Ovary (tissue), 9 donors: ENCODE measurements around the gene PCDHGA8. TPM values are rescaled to one million over a fixed set of nuclear protein-coding genes. Genes with fewer than 3 reads are reported as not detected.

Experiments
- DNase-seq, 5 donors: peaks; one replicate each; pipeline ENCODE4 v3.0.0-alpha.2; 2019 to 2020
- H3K27ac ChIP-seq, 2 donors: fragments of 200-600 bp; one replicate each; pipeline versions ENCODE4 v1.5.1 to v1.8.0; 2019 to 2022
- H3K27me3 ChIP-seq: fragments of 200-600 bp; one replicate; pipeline ENCODE4 v1.8.0; 2022
- H3K36me3 ChIP-seq: fragments of 200-600 bp; sonication (generic); one replicate; pipeline ENCODE4 v1.5.1; 2019
- H3K4me1 ChIP-seq: one replicate; pipeline ENCODE4 v1.8.1; 2013; ENCODE audit warnings: mild to moderate bottlenecking, moderate library complexity; ENCODE audit not compliant: insufficient read depth
- H3K4me3 ChIP-seq: fragments of 200-600 bp; sonication (generic); one replicate; pipeline ENCODE4 v1.5.1; 2017
- H3K9me3 ChIP-seq, 2 donors: fragments of 200-600 bp in 1 of 2; sonication (generic) in 1 of 2; one replicate each; pipeline versions ENCODE4 v1.5.1 to v1.8.1; 2013 to 2019; ENCODE audit warnings: mild to moderate bottlenecking in 1 of 2, moderate library complexity in 1 of 2
- CTCF ChIP-seq, 3 donors: fragments of 450-650 bp in 2 of 3; fragments of 200-600 bp in 1 of 3; IDR thresholded peaks; one replicate each; pipeline versions ENCODE4 v1.5.1 to v1.8.0; 2016 to 2022; ENCODE audit warnings: antibody characterized with exemption in 3 of 3, mild to moderate bottlenecking in 1 of 3
- EP300 ChIP-seq: sonication (generic); formaldehyde crosslinking; IDR thresholded peaks from one replicate; pipeline ENCODE4 v1.6.1; 2017; ENCODE audit warnings: antibody characterized with exemption
- POLR2A ChIP-seq: fragments of 450-650 bp; IDR thresholded peaks from one replicate; pipeline ENCODE4 v1.6.1; 2017; ENCODE audit warnings: antibody characterized with exemption, mild to moderate bottlenecking, moderate library complexity
- WGBS, 3 donors: extraction: QIAGEN DNeasy Blood & Tissue Kit in 1 of 3; methylation state at CpG; one replicate each; pipeline versions ENCODE4 v1.1.5 to v1.1.7; 2013 to 2017; 5-methylcytosine and 5-hydroxymethylcytosine counted together
- intact Hi-C, 4 donors: fragments of 100-400 bp; cut with DNase I; formaldehyde crosslinking; loops; one replicate each; pipeline versions ENCODE4 v1.11.0 to v1.15.1; 2022 to 2023
- polyA plus RNA-seq, 2 donors: library from polyadenylated mRNA; stranded (reverse); fragments of 200-250 nt in 1 of 2; fragments of 350-450 nt in 1 of 2; fragmentation: Illumina TruSeq in 1 of 2; extraction: RNeasy Lipid Tissue Mini Kit (QIAGEN cat#74804) in 1 of 2; gene quantifications; one replicate each; pipeline ENCODE4 v1.2.3, GENCODE V29; 2013 to 2014
- total RNA-seq, 7 donors: library from RNA; depleted of rRNA in 2 of 7; stranded (reverse); fragments of >200 nt in 2 of 7; fragmentation: NEBNext Ultra II Directional in 3 of 7; extraction: Animal tissue kit (Norgen Biotek cat#: 25700) in 3 of 7; gene quantifications; one replicate each; pipeline versions ENCODE4 v1.1.0 to v1.2.4, GENCODE V29; 2016 to 2023
- donor health status: DM: no; HTN: no; CAD: no; lungs with moderate emphysema.
- donor health status: DM: no; HTN: no; CAD: no.
- donor health status: Bipolar disorder and iron deficiency.
- donor health status: DM: yes; HTN: yes; CAD: no.
- donor health status: DM: no; HTN: no; CAD: no.
- donor health status: DM: yes; HTN: yes; CAD: no.

PCDHGA8 gene
- total and polyA plus RNA-seq, 9 donors, result 0.37 to 7.6 (median 3.6) TPM

GRCh38 chr5:141420855-141421488, 28.5 kb downstream of the PCDHGA8 start, which contains the start of gene PCDHGA11:
Gene PCDHGA11, plus strand, starts transcription at chr5:141421051. Its CDS starts 177 bp downstream, at chr5:141421228.
- Histone ChIP-seq H3K9me3 (peaks cover 17 to 45% of the 10 kb centered on the region in 2 donors), H3K27ac (no peak within 1 kb of the TSS), H3K27me3 (no peaks in the 10 kb centered on the region), H3K36me3 (no peaks in the 10 kb centered on the region), H3K4me1 (peaks cover 2% of the 10 kb centered on the region), H3K4me3 (no peak within 1 kb of the TSS)
- intact Hi-C loops, result no loop called here
- 10 to 15% (median 11%) methylated on average over 42 of the region's 42 CpGs for WGBS, 3 donors
- TF ChIP-seq CTCF (IDR thresholded peaks at IDR 0.05) (no peak), POLR2A (no peak), EP300 (no peak)
- no peak for DNase-seq

DNA sequence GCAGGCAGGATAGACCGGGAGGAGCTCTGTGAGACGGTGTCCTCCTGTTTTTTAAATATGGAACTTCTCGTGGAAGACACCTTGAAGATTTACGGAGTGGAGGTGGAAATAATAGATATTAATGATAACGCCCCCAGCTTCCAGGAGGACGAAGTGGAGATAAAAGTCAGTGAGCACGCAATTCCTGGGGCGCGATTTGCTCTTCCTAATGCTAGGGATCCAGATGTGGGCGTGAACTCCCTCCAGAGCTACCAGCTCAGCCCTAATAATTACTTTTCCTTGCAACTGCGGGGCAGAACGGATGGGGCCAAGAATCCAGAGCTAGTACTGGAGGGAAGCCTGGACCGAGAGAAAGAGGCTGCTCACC, 29.0 kb downstream of the PCDHGA8 start:
- WGBS, 3 donors, result 8 to 12% (median 11%) methylated on average over 13 of the region's 13 CpGs
- no peak for DNase-seq

GRCh38 chr5:141422742-141423291, 30.4 kb downstream of the PCDHGA8 start:
- WGBS, 3 donors, result 18 to 31% (median 20%) methylated on average over 37 to 42 of the region's 42 CpGs
- DNase-seq, result no peak
- Histone ChIP-seq H3K9me3 (peaks cover 22 to 61% of the 10 kb centered on the region in 2 donors), H3K27ac (no peak overlapping the region), H3K27me3 (no peaks in the 10 kb centered on the region), H3K4me3 (no peak overlapping the region), H3K4me1 (peaks cover 2% of the 10 kb centered on the region), H3K36me3 (no peaks in the 10 kb centered on the region)
- no peak for TF ChIP-seq POLR2A
- intact Hi-C loops, result no loop called here

More for the DNA sequence above, 29.0 kb downstream of the PCDHGA8 start:
- no peak for TF ChIP-seq CTCF (IDR thresholded peaks at IDR 0.05)
- no peak for TF ChIP-seq EP300
- TF ChIP-seq POLR2A, result no peak
- peaks cover 19 to 49% of the 10 kb centered on the region in 2 donors for H3K9me3 ChIP-seq
- intact Hi-C loops, result no loop called here
- no peak overlapping the region for H3K4me3 ChIP-seq
- no peaks in the 10 kb centered on the region for H3K36me3 ChIP-seq
- no peaks in the 10 kb centered on the region for H3K27me3 ChIP-seq
- H3K27ac ChIP-seq, result no peak overlapping the region
- peaks cover 2% of the 10 kb centered on the region for H3K4me1 ChIP-seq

GRCh38 chr5:141427783-141428426, 35.5 kb downstream of the PCDHGA8 start:
- WGBS, 3 donors, result 36 to 53% (median 36%) methylated on average over 31 to 53 of the region's 53 CpGs
- H3K9me3 ChIP-seq, result peaks cover 17 to 58% of the 10 kb centered on the region in 2 donors

More at GRCh38 chr5:141427783-141428426, 35.5 kb downstream of the PCDHGA8 start:
- H3K27me3 ChIP-seq, result no peaks in the 10 kb centered on the region
- no peak for TF ChIP-seq POLR2A
- no peak for TF ChIP-seq CTCF (IDR thresholded peaks at IDR 0.05)
- no peak for TF ChIP-seq EP300
- no peak for DNase-seq
- intact Hi-C loops, result no loop called here
- H3K36me3 ChIP-seq, result no peaks in the 10 kb centered on the region
- no peak overlapping the region for H3K4me3 ChIP-seq
- no peaks in the 10 kb centered on the region for H3K4me1 ChIP-seq
- H3K27ac ChIP-seq, result no peak overlapping the region
